K562 (cell line): Measurements from ENCODE around the gene MXD3. TPM values are rescaled to one million over a fixed set of nuclear protein-coding genes. Genes with fewer than 3 reads are reported as not detected.

Source experiments
- CCAR2 ChIP-seq: fragments of 200-400 bp; formaldehyde crosslinking; IDR thresholded peaks from 2 replicates; pipeline ENCODE4 v1.6.1; 2017; ENCODE audit warnings: mild to moderate bottlenecking, low read depth, low read length
- CHD2 ChIP-seq: IDR thresholded peaks from 2 replicates; pipeline ENCODE4 v1.6.1; 2011; ENCODE audit warnings: low read depth, low read length
- CREB5 ChIP-seq: fragments of 250-450 bp; sonication (Bioruptor Pico); IDR thresholded peaks from 2 replicates; pipeline ENCODE4 v1.5.0; 2020; ENCODE audit warnings: mild to moderate bottlenecking
- KLF10 ChIP-seq: fragments of 250-450 bp; sonication (Bioruptor Pico); IDR thresholded peaks from 2 replicates; pipeline ENCODE4 v1.6.1; 2021; ENCODE audit warnings: matching md5 sums
- KLF16 ChIP-seq: IDR thresholded peaks from 2 replicates; pipeline ENCODE4 v1.6.1; 2016; ENCODE audit warnings: antibody characterized with exemption
- MAFG ChIP-seq: fragments of 450-650 bp; conservative IDR thresholded peaks from 2 replicates; pipeline ENCODE4 v1.6.1; 2016; ENCODE audit warnings: missing genetic modification characterization, missing compliant biosample characterization
- NCOA1 ChIP-seq: fragments of 450-650 bp; IDR thresholded peaks from 2 replicates; pipeline ENCODE4 v1.6.1; 2016; ENCODE audit warnings: low read depth
- NCOR1 ChIP-seq: fragments of 450-650 bp; IDR thresholded peaks from 2 replicates; pipeline ENCODE4 v1.6.1; 2016; ENCODE audit warnings: mild to moderate bottlenecking, moderate library complexity
- NEUROD1 ChIP-seq: fragments of 150-350 bp; IDR thresholded peaks from 2 replicates; pipeline ENCODE4 v1.6.1; 2014; ENCODE audit warnings: borderline replicate concordance, low read length, low read depth; ENCODE audit not compliant: partially characterized antibody
- NFIC ChIP-seq: fragments of 450-650 bp; IDR thresholded peaks from 2 replicates; pipeline ENCODE4 v1.6.1; 2017; ENCODE audit warnings: mild to moderate bottlenecking, inconsistent platforms
- POU5F1 ChIP-seq: fragments of 150-350 bp; IDR thresholded peaks from 2 replicates; pipeline ENCODE4 v1.6.1; 2014; ENCODE audit warnings: borderline replicate concordance, low read length, low read depth, mild to moderate bottlenecking; ENCODE audit not compliant: partially characterized antibody
- SMARCA4 ChIP-seq: fragments of 450-650 bp; IDR thresholded peaks from 2 replicates; pipeline ENCODE4 v1.6.1; 2016
- YBX1 ChIP-seq: fragments of 450-650 bp; IDR thresholded peaks from 2 replicates; pipeline ENCODE4 v1.7.1; 2016; ENCODE audit warnings: mild to moderate bottlenecking
- ZEB2 ChIP-seq: fragments of 450-650 bp; IDR thresholded peaks from 2 replicates; pipeline ENCODE4 v1.6.1; 2016
- ZKSCAN8 ChIP-seq: fragments of 200-800 bp; sonication (Bioruptor generic); IDR thresholded peaks from 2 replicates; pipeline ENCODE4 v1.6.1; 2016; ENCODE audit warnings: missing genetic modification characterization, missing compliant biosample characterization
- ZNF197 ChIP-seq: fragments of 200-800 bp; sonication (Bioruptor generic); IDR thresholded peaks from 2 replicates; pipeline ENCODE4 v1.6.1; 2016; ENCODE audit warnings: low read depth, missing genetic modification characterization, missing compliant biosample characterization
- ZNF24 ChIP-seq: fragments of 450-650 bp; IDR thresholded peaks from 2 replicates; pipeline ENCODE4 v1.6.1; 2016
- polyA plus RNA-seq, 8 experiments: library from polyadenylated mRNA; depleted of rRNA in 4 of 8; stranded (reverse) in 5 of 8; unstranded in 3 of 8; fragments of >200 nt; fragmentation: Nextera tagmentation in 2 of 8; fragmentation: Illumina TruSeq in 1 of 8; extraction: Ambion mirVana in 2 of 8; extraction: Trizol in 1 of 8; gene quantifications; 2 replicates each; pipeline versions ENCODE4 v1.2.1 to v1.2.3, GENCODE V29; 2011 to 2014; ENCODE audit warnings: inconsistent platforms in 1 of 8, missing spikeins in 1 of 8
- total RNA-seq, 7 experiments: library from RNA; depleted of rRNA in 6 of 7; stranded (reverse); fragments of >200 nt in 6 of 7; fragmentation: Illumina TruSeq in 2 of 7; extraction: Trizol in 2 of 7; gene quantifications; 2 replicates each; pipeline versions ENCODE4 v1.2.1 to v1.2.3, GENCODE V29; 2011 to 2021; ENCODE audit warnings: low replicate concordance in 1 of 7
- TF ChIP-seq, protein P1 (sequence below): fragments of 250-450 bp; sonication (Bioruptor Pico); IDR thresholded peaks from 2 replicates; pipeline ENCODE4 v1.4.0; 2020; ENCODE audit warnings: borderline replicate concordance
- TF ChIP-seq, protein P2 (sequence below): fragments of 250-450 bp; sonication (Bioruptor Pico); IDR thresholded peaks from 2 replicates; pipeline ENCODE4 v1.4.0; 2020; ENCODE audit warnings: mild to moderate bottlenecking, moderate library complexity
- TF ChIP-seq, protein P3 (sequence below): fragments of 450-650 bp; IDR thresholded peaks from 2 replicates; pipeline ENCODE4 v1.6.1; 2017; ENCODE audit warnings: antibody characterized with exemption

Gene MXD3
- total and polyA plus RNA-seq, 9 of the 15 experiments (the other 6 are each of a cell fraction or from before 2014, with no cell fraction given): 0.28 to 24.8 (median 4.5) TPM

- TF ChIP-seq KLF10 (CRISPR knock-in tag) (no peak), POU5F1 (peak; percentile 12), ZEB2 (0 out of 2 replicates have a peak, but pooled peaks have one; percentile 44), NCOA1 (no peak), KLF16 (no peak), CHD2 (no peak), NCOR1 (no peak), YBX1 (no peak), NEUROD1 (peak; percentile 66), CREB5 (CRISPR knock-in tag) (no peak), NFIC (peak; percentile 67), ZKSCAN8 (CRISPR knock-in tag) (no peak), ZNF24 (no peak), CCAR2 (no peak), SMARCA4 (no peak), MAFG (no peak), ZNF197 (no peak)
- TF ChIP-seq, protein P1, sequence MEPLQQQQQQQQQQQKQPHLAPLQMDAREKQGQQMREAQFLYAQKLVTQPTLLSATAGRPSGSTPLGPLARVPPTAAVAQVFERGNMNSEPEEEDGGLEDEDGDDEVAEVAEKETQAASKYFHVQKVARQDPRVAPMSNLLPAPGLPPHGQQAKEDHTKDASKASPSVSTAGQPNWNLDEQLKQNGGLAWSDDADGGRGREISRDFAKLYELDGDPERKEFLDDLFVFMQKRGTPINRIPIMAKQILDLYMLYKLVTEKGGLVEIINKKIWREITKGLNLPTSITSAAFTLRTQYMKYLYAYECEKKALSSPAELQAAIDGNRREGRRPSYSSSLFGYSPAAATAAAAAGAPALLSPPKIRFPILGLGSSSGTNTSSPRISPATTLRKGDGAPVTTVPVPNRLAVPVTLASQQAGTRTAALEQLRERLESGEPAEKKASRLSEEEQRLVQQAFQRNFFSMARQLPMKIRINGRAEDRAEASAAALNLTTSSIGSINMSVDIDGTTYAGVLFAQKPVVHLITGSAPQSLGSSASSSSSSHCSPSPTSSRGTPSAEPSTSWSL: no peak
- TF ChIP-seq, protein P2, sequence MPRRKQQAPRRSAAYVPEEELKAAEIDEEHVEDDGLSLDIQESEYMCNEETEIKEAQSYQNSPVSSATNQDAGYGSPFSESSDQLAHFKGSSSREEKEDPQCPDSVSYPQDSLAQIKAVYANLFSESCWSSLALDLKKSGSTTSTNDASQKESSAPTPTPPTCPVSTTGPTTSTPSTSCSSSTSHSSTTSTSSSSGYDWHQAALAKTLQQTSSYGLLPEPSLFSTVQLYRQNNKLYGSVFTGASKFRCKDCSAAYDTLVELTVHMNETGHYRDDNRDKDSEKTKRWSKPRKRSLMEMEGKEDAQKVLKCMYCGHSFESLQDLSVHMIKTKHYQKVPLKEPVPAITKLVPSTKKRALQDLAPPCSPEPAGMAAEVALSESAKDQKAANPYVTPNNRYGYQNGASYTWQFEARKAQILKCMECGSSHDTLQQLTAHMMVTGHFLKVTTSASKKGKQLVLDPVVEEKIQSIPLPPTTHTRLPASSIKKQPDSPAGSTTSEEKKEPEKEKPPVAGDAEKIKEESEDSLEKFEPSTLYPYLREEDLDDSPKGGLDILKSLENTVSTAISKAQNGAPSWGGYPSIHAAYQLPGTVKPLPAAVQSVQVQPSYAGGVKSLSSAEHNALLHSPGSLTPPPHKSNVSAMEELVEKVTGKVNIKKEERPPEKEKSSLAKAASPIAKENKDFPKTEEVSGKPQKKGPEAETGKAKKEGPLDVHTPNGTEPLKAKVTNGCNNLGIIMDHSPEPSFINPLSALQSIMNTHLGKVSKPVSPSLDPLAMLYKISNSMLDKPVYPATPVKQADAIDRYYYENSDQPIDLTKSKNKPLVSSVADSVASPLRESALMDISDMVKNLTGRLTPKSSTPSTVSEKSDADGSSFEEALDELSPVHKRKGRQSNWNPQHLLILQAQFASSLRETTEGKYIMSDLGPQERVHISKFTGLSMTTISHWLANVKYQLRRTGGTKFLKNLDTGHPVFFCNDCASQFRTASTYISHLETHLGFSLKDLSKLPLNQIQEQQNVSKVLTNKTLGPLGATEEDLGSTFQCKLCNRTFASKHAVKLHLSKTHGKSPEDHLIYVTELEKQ: no peak
- TF ChIP-seq, protein P3, sequence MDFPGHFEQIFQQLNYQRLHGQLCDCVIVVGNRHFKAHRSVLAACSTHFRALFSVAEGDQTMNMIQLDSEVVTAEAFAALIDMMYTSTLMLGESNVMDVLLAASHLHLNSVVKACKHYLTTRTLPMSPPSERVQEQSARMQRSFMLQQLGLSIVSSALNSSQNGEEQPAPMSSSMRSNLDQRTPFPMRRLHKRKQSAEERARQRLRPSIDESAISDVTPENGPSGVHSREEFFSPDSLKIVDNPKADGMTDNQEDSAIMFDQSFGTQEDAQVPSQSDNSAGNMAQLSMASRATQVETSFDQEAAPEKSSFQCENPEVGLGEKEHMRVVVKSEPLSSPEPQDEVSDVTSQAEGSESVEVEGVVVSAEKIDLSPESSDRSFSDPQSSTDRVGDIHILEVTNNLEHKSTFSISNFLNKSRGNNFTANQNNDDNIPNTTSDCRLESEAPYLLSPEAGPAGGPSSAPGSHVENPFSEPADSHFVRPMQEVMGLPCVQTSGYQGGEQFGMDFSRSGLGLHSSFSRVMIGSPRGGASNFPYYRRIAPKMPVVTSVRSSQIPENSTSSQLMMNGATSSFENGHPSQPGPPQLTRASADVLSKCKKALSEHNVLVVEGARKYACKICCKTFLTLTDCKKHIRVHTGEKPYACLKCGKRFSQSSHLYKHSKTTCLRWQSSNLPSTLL: no peak
Observed at GRCh38 chr5:177309351-177310191, 2.1 kb downstream of the MXD3 start (continued).
